GM13977 (cell line): ENCODE data around the gene CD99L2.

Source experiments
- DNase-seq: peaks from one replicate; pipeline ENCODE4 v3.0.0; 2012; ENCODE audit warnings: low spot score
- CTCF ChIP-seq: IDR thresholded peaks from 2 replicates; pipeline ENCODE4 v1.5.1; 2012; ENCODE audit warnings: mild to moderate bottlenecking, control low read depth; ENCODE audit not compliant: insufficient read depth; ENCODE audit errors: extremely low read depth, missing control alignments
- in situ Hi-C: fragments of 300-500 bp; cut with MboI; formaldehyde crosslinking; loops from one replicate; pipeline ENCODE4 v1.12.0; 2022; ENCODE audit warnings: low sequenced_read_pairs, low pct_unique_long_range_greater_than_20kb, mixed read lengths, inconsistent platforms; ENCODE audit not compliant: unreplicated experiment

CD99L2 gene

DNA sequence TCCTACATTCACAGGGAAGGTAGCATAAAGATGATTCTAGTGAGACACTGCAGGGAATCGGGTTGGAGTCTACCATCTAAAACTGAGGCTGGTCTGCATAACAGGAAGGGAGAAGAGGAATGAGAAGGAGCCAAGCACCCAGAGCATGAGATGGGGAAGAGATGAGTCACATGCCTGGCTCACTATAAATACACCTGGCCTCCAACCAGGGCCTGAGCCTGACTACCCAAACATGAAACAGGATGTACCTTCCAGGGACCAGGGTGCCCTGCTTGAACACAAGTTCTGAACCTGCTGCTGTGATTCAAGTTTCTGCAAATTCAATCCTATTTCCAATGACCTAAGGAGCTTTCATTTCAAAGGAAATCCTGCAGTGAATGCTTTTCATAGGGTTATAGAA lies 24.9 kb downstream of the CD99L2 start:
- DNase-seq: no peak
- in situ Hi-C loops: no loop called here
- no peak for TF ChIP-seq CTCF

DNA sequence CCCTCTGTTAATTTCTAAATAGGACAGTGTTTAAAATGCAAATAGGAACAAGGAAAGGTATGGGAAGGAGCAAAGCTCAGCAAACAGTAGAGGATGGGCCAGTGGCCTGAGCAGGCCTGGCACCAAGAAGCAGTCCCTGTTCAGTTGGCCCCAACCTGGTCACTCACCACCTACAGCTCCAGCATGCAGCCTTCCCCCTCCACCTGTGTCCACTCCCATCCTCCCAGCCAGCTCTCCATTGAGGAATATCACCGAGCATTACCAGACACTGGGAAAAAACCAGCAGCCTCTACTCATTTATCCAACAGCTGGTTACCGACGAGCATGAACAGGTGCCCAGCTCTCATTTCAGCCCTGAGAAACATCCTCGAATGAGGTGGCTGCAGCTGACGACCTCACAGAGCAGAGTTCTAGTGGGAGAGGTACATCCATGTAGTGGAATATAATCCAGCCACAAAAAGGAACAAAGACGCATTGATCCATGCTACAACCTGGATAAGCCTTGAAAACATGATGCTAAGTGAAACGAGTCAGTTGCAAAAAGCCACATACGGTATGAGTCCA lies 25.6 kb downstream of the CD99L2 start:
- DNase-seq: no peak
- TF ChIP-seq CTCF: no peak
- in situ Hi-C loops: no loop called here

DNA sequence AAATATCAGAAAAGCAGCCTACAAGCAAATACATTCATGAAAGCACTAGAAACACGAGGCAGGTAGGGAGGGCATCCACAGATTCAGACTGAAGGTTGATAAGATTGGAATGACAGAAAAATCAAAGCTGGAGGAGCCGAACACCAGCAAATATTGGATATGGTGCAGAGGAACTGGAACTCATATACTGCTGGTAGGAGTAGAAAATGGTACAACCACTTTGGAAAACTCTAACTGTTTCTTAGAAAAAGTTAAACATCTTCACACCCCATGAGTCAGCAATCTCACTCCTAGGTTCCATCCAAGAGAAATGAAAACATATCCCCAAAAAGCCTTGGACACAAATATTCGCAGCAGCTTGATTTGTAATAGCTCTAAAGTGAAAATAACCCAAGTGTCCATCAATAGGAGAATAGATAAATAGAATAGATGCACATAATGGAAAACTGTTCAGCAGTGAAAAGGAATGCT lies 27.1 kb downstream of the CD99L2 start:
- in situ Hi-C loops: no loop called here
- no peak for TF ChIP-seq CTCF

DNA sequence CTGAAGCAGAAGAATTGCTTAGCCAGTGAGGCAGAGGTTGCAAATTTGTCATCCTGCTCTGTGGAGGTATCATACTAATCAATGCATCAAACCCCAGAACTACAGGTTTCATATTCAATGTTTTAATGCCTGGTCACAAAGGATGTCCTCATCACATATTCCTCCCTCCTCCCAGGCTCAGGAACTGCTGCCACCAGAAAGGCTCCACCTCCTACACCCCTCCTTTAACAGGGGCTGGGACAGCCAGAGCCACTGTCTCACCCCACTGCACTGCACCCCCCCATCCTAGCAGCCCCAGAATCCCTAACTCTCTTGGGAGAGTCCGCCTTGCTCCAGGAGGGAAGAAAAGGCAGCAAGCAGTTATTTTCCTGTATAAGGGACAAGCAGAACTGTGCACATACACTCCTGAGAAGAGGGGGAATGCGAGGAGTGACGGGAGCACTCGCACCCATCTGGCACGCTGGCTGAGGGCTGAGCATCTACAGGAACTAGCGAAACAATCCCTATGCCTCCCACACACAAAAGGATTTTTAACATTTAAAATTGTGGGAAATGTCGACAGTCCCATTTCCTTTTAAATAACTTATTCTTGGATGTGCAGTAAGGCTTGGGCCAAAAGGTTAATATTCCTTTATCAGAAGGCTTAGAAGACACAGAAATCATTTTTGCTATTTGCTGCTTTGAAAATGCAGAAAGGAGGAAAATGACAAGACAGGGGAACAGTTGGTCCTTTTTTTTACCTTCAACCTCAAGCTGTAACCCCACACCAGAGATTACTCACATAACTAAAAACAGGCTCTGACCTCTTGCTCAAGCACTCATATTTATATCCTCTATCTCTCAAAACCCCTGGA lies 27.8 kb downstream of the CD99L2 start:
- in situ Hi-C loops: no loop called here
- no peak for TF ChIP-seq CTCF
- DNase-seq: no peak

More for the DNA sequence above, 27.1 kb downstream of the CD99L2 start:
- DNase-seq: no peak

GRCh38 chrX:150870029-150870428 lies 28.4 kb downstream of the CD99L2 start:
- in situ Hi-C loops: no loop called here
- no peak for TF ChIP-seq CTCF
- DNase-seq: no peak

DNA sequence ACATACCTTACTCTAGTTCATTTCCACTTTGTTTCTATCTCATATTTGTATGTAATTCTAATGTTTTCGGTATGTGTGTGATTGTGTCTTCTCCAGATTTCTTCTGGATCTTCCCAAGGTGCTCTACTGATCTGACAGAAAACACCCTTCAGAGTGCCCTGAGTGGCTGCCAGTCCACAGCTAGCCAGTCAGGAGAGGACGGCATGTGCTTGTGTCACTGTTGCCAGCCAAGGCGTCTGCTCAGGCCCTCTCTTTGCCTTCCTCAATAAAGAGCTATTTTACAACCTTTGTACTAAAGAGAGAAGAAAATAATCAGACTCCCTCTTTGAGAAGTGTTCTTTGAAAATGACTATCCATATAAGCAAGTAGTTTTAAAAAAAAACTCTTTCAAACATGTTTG lies 29.0 kb downstream of the CD99L2 start:
- in situ Hi-C loops: no loop called here
- DNase-seq: no peak
- TF ChIP-seq CTCF: no peak
